HFFc6 (cell line): ENCODE measurements around the gene TIAM2. TPM values are rescaled to one million over a fixed set of nuclear protein-coding genes. Genes with fewer than 3 reads are reported as not detected.

Experiments used
- DNase-seq: peaks from one replicate; pipeline ENCODE4 v3.0.0-alpha.2; 2018
- H3K27ac Mint-ChIP-seq: 2 replicates; pipeline ENCODE4 v1.8.0; 2020; ENCODE audit warnings: mild to moderate bottlenecking, mixed read lengths
- H3K27me3 Mint-ChIP-seq: 2 replicates; pipeline ENCODE4 v1.8.0; 2021; ENCODE audit warnings: mild to moderate bottlenecking, moderate library complexity, mixed read lengths; ENCODE audit not compliant: insufficient read depth
- H3K36me3 Mint-ChIP-seq: 2 replicates; pipeline ENCODE4 v1.8.0; 2021; ENCODE audit warnings: low read depth, mixed read lengths
- H3K4me1 Mint-ChIP-seq: 2 replicates; pipeline ENCODE4 v1.8.0; 2020; ENCODE audit warnings: low read depth, mixed read lengths
- H3K4me3 Mint-ChIP-seq: 2 replicates; pipeline ENCODE4 v1.8.0; 2020; ENCODE audit warnings: mild to moderate bottlenecking, moderate library complexity, mixed read lengths
- H3K9me3 Mint-ChIP-seq: 2 replicates; pipeline ENCODE4 v1.8.0; 2020; ENCODE audit warnings: mild to moderate bottlenecking, mixed read lengths
- total RNA-seq, 6 experiments: library from RNA; stranded (reverse); fragmentation: NEBNext Ultra II Directional; extraction: Animal tissue kit (Norgen Biotek cat#: 25700); gene quantifications; 2 replicates in 1 of 6; 3 replicates in 5 of 6; pipeline ENCODE4 v1.2.3, GENCODE V29; 2021
- TF ChIP-seq, protein P1 (sequence below): fragments of 200-600 bp; sonication (generic); IDR thresholded peaks from 2 replicates; pipeline ENCODE4 v1.5.0; 2021; ENCODE audit warnings: antibody characterized with exemption, mild to moderate bottlenecking

The TIAM2 gene
- total RNA-seq, 6 experiments from 2014 or later: 7.2 to 11.2 (median 9.4) TPM

GRCh38 chr6:155201461-155202226 is 206.5 kb downstream of the TIAM2 start:
- Mint-ChIP-seq H3K4me1 (peaks cover 37% of the 10 kb centered on the region), H3K36me3 (peaks cover 16% of the 10 kb centered on the region), H3K4me3 (0 out of 2 replicates have a peak overlapping the region, but pooled peaks have one; percentile 5), H3K27me3 (no peaks in the 10 kb centered on the region), H3K9me3 (no peaks in the 10 kb centered on the region), H3K27ac (peak overlapping the region; percentile 75)
- DNase-seq: peak; percentile 92
- TF ChIP-seq, protein P1, sequence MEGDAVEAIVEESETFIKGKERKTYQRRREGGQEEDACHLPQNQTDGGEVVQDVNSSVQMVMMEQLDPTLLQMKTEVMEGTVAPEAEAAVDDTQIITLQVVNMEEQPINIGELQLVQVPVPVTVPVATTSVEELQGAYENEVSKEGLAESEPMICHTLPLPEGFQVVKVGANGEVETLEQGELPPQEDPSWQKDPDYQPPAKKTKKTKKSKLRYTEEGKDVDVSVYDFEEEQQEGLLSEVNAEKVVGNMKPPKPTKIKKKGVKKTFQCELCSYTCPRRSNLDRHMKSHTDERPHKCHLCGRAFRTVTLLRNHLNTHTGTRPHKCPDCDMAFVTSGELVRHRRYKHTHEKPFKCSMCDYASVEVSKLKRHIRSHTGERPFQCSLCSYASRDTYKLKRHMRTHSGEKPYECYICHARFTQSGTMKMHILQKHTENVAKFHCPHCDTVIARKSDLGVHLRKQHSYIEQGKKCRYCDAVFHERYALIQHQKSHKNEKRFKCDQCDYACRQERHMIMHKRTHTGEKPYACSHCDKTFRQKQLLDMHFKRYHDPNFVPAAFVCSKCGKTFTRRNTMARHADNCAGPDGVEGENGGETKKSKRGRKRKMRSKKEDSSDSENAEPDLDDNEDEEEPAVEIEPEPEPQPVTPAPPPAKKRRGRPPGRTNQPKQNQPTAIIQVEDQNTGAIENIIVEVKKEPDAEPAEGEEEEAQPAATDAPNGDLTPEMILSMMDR: no peak

- H3K36me3 Mint-ChIP-seq: peaks cover 14% of the 10 kb centered on the region
- H3K27ac Mint-ChIP-seq: no peak overlapping the region
Measured at GRCh38 chr6:155207223-155207622, 212.1 kb downstream of the TIAM2 start.

DNA sequence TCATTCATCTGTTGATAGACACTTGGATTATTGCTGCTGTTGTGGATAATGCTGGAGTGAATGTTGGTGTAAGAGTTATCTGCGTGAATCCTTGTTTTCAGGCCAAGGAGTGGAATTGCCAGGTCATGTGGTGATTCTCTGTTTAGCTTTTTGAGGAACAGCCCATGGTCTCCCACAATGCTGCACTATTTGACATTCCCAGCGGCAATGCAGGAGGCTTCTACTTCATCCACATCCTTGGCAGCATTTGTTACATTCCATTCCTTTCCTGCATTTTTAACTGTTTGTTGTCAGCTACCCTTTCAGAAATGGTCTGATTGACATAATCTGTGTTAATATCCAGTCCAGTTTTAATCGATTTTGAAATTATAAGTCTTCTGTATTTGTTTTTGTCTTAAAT is 217.0 kb downstream of the TIAM2 start:
- DNase-seq: no peak
- Mint-ChIP-seq H3K4me1 (no peaks in the 10 kb centered on the region), H3K9me3 (no peaks in the 10 kb centered on the region), H3K4me3 (no peak overlapping the region), H3K27ac (no peak overlapping the region), H3K36me3 (peaks cover 14% of the 10 kb centered on the region), H3K27me3 (peaks cover 3% of the 10 kb centered on the region; the same call in 1 of the 2 replicates)
- TF ChIP-seq, protein P1: no peak

More at GRCh38 chr6:155207223-155207622, 212.1 kb downstream of the TIAM2 start:
- Mint-ChIP-seq H3K4me3 (no peak overlapping the region), H3K9me3 (no peaks in the 10 kb centered on the region), H3K4me1 (peaks cover 1% of the 10 kb centered on the region; the same call in 1 of the 2 replicates), H3K27me3 (peaks cover 3% of the 10 kb centered on the region; the same call in 1 of the 2 replicates)
- TF ChIP-seq, protein P1: no peak
- no peak for DNase-seq

DNA sequence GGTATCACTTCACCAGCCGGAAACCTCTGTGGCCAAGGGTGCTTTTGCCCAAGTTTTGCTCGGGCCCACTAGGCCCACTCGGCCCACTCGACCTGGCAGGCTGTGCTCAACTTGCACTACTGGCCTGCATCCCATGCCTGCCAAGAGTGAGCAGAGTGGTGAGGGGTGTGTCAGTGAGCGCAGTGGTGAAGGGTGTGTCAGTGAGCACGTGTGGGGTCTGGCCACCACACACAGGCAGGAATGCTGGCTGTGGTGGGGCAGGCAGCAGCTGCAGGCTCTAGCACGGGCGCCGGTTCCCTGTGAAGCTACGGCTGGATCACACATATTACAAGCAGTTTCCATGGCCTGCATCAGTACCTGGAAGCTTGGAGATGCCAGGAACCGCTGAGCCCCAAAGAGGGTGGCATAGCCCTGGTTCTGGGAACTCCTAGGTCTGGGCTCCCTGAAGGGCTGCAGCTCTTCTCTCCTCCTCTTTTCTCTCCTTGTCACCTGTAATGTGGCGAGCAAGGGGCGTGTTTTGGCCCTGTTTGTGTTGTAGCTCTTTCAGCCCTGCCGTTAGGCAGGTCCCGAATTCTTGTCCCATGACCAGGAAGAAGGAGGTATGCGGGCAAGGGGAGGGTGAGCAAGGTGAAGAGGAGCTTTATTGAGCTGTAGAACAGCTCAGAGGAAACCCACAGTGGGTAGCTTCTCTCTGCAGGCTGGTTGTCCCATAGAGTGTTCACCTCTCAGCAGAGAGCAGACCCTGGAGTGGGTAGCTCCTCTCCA is 217.7 kb downstream of the TIAM2 start:
- Mint-ChIP-seq H3K4me1 (no peaks in the 10 kb centered on the region), H3K36me3 (peaks cover 14% of the 10 kb centered on the region), H3K4me3 (no peak overlapping the region), H3K27ac (no peak overlapping the region), H3K9me3 (no peaks in the 10 kb centered on the region), H3K27me3 (peaks cover 3% of the 10 kb centered on the region; the same call in 1 of the 2 replicates)
- DNase-seq: no peak
- TF ChIP-seq, protein P1: no peak

DNA sequence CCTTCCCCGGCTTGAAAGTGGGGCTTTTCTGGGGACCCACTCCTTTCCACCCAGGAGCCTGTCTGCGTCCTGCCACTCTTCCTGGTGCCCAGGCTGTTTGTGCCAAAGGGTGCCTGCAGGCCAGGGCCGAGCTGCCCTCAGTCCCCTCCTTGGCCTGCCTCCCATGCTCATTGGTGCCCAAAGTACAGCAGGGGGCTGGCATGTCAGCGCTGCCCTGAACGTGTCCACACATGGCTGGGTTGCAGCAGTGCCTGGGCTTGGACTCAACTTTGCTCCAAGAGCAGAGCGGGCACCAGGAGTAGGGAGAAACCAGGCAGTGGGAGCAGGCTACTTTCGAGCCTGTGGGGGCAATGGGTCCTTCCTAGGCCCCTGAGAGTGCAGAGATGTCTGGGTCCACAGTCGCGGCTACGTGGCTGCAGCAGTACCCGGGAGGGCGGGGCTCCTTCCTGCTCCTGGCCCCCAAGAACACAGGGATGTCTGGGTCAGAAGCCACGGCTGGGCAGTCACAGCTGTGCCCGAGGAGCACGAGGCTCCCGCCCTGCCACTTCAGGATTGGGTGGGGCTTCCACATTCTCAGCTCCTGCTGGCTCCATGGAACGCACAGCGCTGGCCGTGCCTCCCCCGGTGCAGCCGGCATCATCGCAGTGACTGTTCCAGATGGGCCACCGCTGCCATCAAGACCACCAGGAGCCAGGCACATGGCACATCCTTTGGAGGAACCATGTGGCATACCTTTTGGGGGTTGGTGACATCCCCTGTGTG is 218.7 kb downstream of the TIAM2 start:
- Mint-ChIP-seq H3K27ac (no peak overlapping the region), H3K9me3 (no peaks in the 10 kb centered on the region), H3K4me1 (no peaks in the 10 kb centered on the region), H3K27me3 (no peaks in the 10 kb centered on the region; the same call in 1 of the 2 replicates), H3K36me3 (peaks cover 14% of the 10 kb centered on the region), H3K4me3 (no peak overlapping the region)
- TF ChIP-seq, protein P1: no peak
- DNase-seq: no peak
